NT2/D1 (cell line): ENCODE measurements around the gene CAMK1G.

ENCODE experiments used
- SUZ12 ChIP-seq: IDR thresholded peaks from 2 replicates; pipeline ENCODE4 v1.6.1; 2011; ENCODE audit not compliant: insufficient read length, insufficient read depth; ENCODE audit errors: extremely low read depth
- ZNF274 ChIP-seq: IDR thresholded peaks from 2 replicates; pipeline ENCODE4 v1.6.1; 2011; ENCODE audit warnings: mild to moderate bottlenecking, low read depth, low read length

DNA sequence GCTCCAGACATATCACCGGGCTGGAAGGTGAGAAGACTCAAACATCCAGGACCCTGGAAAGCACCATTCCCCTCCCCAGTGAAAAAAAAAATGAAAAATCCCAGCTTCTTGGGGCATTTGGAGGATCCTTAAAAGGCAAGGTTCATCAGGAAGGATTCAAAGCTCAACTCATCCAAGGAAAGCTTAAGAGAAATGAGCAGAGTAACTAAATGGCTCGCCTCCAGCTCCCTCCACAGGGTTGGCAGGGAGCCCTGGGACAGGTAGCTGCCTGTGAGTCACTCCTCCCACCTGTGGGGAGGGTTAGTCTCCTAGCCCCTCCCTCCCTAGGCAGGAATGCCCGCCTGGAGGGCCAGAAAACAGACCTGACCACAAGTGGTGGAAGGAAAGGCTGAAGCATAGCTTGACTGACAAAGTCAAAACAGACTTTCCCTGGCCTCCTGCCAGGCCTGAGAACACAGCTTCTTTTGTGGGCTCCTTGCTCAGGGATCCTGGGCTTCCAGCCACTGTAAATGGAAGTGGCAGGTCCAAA, 69.4 kb downstream of the CAMK1G start:
- TF ChIP-seq SUZ12, result no peak
- no peak for TF ChIP-seq ZNF274
